ENCODE results near the gene ENOX1.

The ENOX1 gene

GRCh38 chr13:43195112-43195511 lies 591.7 kb downstream of the ENOX1 start:
- no peak overlapping the region for H3K4me3 ChIP-seq (ENCODE audit: low read depth in 1 of 2, low read length in 2 of 2)
- H3K36me3 ChIP-seq (ENCODE audit: insufficient read depth, low read length): no peaks in the 10 kb centered on the region
- TF ChIP-seq CTCF (IDR thresholded peaks at IDR 0.05; ENCODE audit: borderline replicate concordance, extremely low read depth, low read length, poor library complexity, severe bottlenecking) (no peak), EZH2 (IDR thresholded peaks at IDR 0.05; ENCODE audit: borderline replicate concordance, low read depth, low read length, severe bottlenecking) (no peak)
- no peak overlapping the region for H2AFZ ChIP-seq (ENCODE audit: low read depth, low read length)
- H3K9me3 ChIP-seq (ENCODE audit: insufficient read depth, low read length, severe bottlenecking): no peaks in the 10 kb centered on the region
- no peak overlapping the region for H3K4me2 ChIP-seq (ENCODE audit: insufficient read depth, low read length)
- H3K27ac ChIP-seq (ENCODE audit: low read length): no peak overlapping the region
- no peak for ATAC-seq (ENCODE audit: insufficient read depth, low read depth)
- DNase-seq: no peak
- no peaks in the 10 kb centered on the region for H4K20me1 ChIP-seq (ENCODE audit: insufficient read depth, low read length)
- peaks cover 5% of the 10 kb centered on the region for H3K27me3 ChIP-seq (ENCODE audit: insufficient read depth, low read length, poor library complexity)
- H3K9ac ChIP-seq (ENCODE audit: low read depth, low read length): no peak overlapping the region
- no peaks in the 10 kb centered on the region for H3K79me2 ChIP-seq (ENCODE audit: insufficient read depth, low read length)
- no peaks in the 10 kb centered on the region for H3K4me1 ChIP-seq (ENCODE audit: insufficient read depth, low read length)

- H3K4me3 ChIP-seq (ENCODE audit: low read depth in 1 of 2, low read length in 2 of 2): no peak overlapping the region
- H3K4me2 ChIP-seq (ENCODE audit: insufficient read depth, low read length): no peak overlapping the region
- no peaks in the 10 kb centered on the region for H3K27me3 ChIP-seq (ENCODE audit: insufficient read depth, low read length, poor library complexity)
- H2AFZ ChIP-seq (ENCODE audit: low read depth, low read length): no peak overlapping the region
- no peak overlapping the region for H3K27ac ChIP-seq (ENCODE audit: low read length)
- DNase-seq (no peak), ATAC-seq (ENCODE audit: insufficient read depth, low read depth) (no peak)
- H3K9ac ChIP-seq (ENCODE audit: low read depth, low read length): no peak overlapping the region
- no peaks in the 10 kb centered on the region for H3K36me3 ChIP-seq (ENCODE audit: insufficient read depth, low read length)
- TF ChIP-seq CTCF (IDR thresholded peaks at IDR 0.05; ENCODE audit: borderline replicate concordance, extremely low read depth, low read length, poor library complexity, severe bottlenecking): no peak
- no peak for TF ChIP-seq EZH2 (IDR thresholded peaks at IDR 0.05; ENCODE audit: borderline replicate concordance, low read depth, low read length, severe bottlenecking)
- H4K20me1 ChIP-seq (ENCODE audit: insufficient read depth, low read length): no peaks in the 10 kb centered on the region
- H3K4me1 ChIP-seq (ENCODE audit: insufficient read depth, low read length): no peaks in the 10 kb centered on the region
- no peaks in the 10 kb centered on the region for H3K79me2 ChIP-seq (ENCODE audit: insufficient read depth, low read length)
- no peaks in the 10 kb centered on the region for H3K9me3 ChIP-seq (ENCODE audit: insufficient read depth, low read length, severe bottlenecking)
These were observed 592.9 kb downstream of the ENOX1 start for GRCh38 chr13:43193789-43194420.

- Histone ChIP-seq H3K79me2 (ENCODE audit: insufficient read depth, low read length) (no peaks in the 10 kb centered on the region), H3K4me2 (ENCODE audit: insufficient read depth, low read length) (no peak overlapping the region), H3K4me1 (ENCODE audit: insufficient read depth, low read length) (no peaks in the 10 kb centered on the region), H3K27ac (ENCODE audit: low read length) (no peak overlapping the region), H3K9me3 (ENCODE audit: insufficient read depth, low read length, severe bottlenecking) (no peaks in the 10 kb centered on the region), H4K20me1 (ENCODE audit: insufficient read depth, low read length) (no peaks in the 10 kb centered on the region), H3K9ac (ENCODE audit: low read depth, low read length) (no peak overlapping the region), H3K27me3 (ENCODE audit: insufficient read depth, low read length, poor library complexity) (no peaks in the 10 kb centered on the region), H2AFZ (ENCODE audit: low read depth, low read length) (no peak overlapping the region), H3K36me3 (ENCODE audit: insufficient read depth, low read length) (no peaks in the 10 kb centered on the region), H3K4me3 (ENCODE audit: low read depth in 1 of 2, low read length in 2 of 2) (no peak overlapping the region)
- no peak for ATAC-seq (ENCODE audit: insufficient read depth, low read depth)
- no peak for DNase-seq
- no peak for TF ChIP-seq EZH2 (IDR thresholded peaks at IDR 0.05; ENCODE audit: borderline replicate concordance, low read depth, low read length, severe bottlenecking)
- no peak for TF ChIP-seq CTCF (IDR thresholded peaks at IDR 0.05; ENCODE audit: borderline replicate concordance, extremely low read depth, low read length, poor library complexity, severe bottlenecking)
These were observed 595.2 kb downstream of the ENOX1 start for GRCh38 chr13:43191546-43191945.
